T-helper 1 cell treated with Interleukin-12 subunit alpha and Interleukin-12 subunit beta and Interleukin-4 antibody, amounts not matched to agents 30 μg/mL and 1 μg/mL, for 36 hours (primary cell): Measurements from ENCODE around the gene SLC8A1.

ENCODE experiments used
- H3K27ac Mint-ChIP-seq: one replicate; pipeline ENCODE4 v1.8.0; 2021; ENCODE audit warnings: mild to moderate bottlenecking, mixed read lengths
- H3K27me3 Mint-ChIP-seq: one replicate; pipeline ENCODE4 v1.8.0; 2021; ENCODE audit warnings: low read depth, mixed read lengths
- H3K36me3 Mint-ChIP-seq: one replicate; pipeline ENCODE4 v1.8.0; 2021; ENCODE audit warnings: low read depth, mixed read lengths
- H3K4me1 Mint-ChIP-seq: one replicate; pipeline ENCODE4 v1.8.0; 2021; ENCODE audit warnings: low read depth, mixed read lengths
- H3K4me3 Mint-ChIP-seq: one replicate; pipeline ENCODE4 v1.8.0; 2021; ENCODE audit warnings: mild to moderate bottlenecking, moderate library complexity, mixed read lengths
- H3K9me3 Mint-ChIP-seq: one replicate; pipeline ENCODE4 v1.8.0; 2021; ENCODE audit warnings: mixed read lengths

Gene SLC8A1

GRCh38 chr2:40109381-40109780, 342.5 kb downstream of the SLC8A1 start:
- Mint-ChIP-seq H3K4me1 (no peaks in the 10 kb centered on the region), H3K9me3 (peaks cover 2% of the 10 kb centered on the region), H3K36me3 (no peaks in the 10 kb centered on the region), H3K27ac (no peak overlapping the region), H3K27me3 (no peaks in the 10 kb centered on the region), H3K4me3 (no peak overlapping the region)

- H3K4me1 Mint-ChIP-seq = no peaks in the 10 kb centered on the region
- H3K9me3 Mint-ChIP-seq = peaks cover 2% of the 10 kb centered on the region
- H3K4me3 Mint-ChIP-seq = no peak overlapping the region
- H3K27ac Mint-ChIP-seq = no peak overlapping the region
- H3K27me3 Mint-ChIP-seq = no peaks in the 10 kb centered on the region
- no peaks in the 10 kb centered on the region for H3K36me3 Mint-ChIP-seq
These were observed 343.0 kb downstream of the SLC8A1 start for GRCh38 chr2:40108851-40109250.

GRCh38 chr2:40106061-40106460, 345.8 kb downstream of the SLC8A1 start:
- no peak overlapping the region for H3K4me3 Mint-ChIP-seq
- H3K27me3 Mint-ChIP-seq = no peaks in the 10 kb centered on the region
- H3K27ac Mint-ChIP-seq = no peak overlapping the region
- H3K4me1 Mint-ChIP-seq = no peaks in the 10 kb centered on the region
- H3K9me3 Mint-ChIP-seq = peaks cover 2% of the 10 kb centered on the region
- H3K36me3 Mint-ChIP-seq = no peaks in the 10 kb centered on the region

- Mint-ChIP-seq H3K27ac (no peak overlapping the region), H3K4me3 (no peak overlapping the region), H3K4me1 (no peaks in the 10 kb centered on the region), H3K9me3 (peaks cover 2% of the 10 kb centered on the region), H3K36me3 (no peaks in the 10 kb centered on the region), H3K27me3 (no peaks in the 10 kb centered on the region)
These were observed 346.3 kb downstream of the SLC8A1 start for GRCh38 chr2:40105593-40105992.

- Mint-ChIP-seq H3K4me1 (no peaks in the 10 kb centered on the region), H3K27me3 (no peaks in the 10 kb centered on the region), H3K27ac (no peak overlapping the region), H3K9me3 (no peaks in the 10 kb centered on the region), H3K36me3 (no peaks in the 10 kb centered on the region), H3K4me3 (no peak overlapping the region)
These were observed 348.3 kb downstream of the SLC8A1 start for GRCh38 chr2:40103590-40103989.

- Mint-ChIP-seq H3K27ac (no peak overlapping the region), H3K4me3 (no peak overlapping the region), H3K27me3 (no peaks in the 10 kb centered on the region), H3K4me1 (no peaks in the 10 kb centered on the region), H3K9me3 (no peaks in the 10 kb centered on the region), H3K36me3 (no peaks in the 10 kb centered on the region)
These were observed 348.7 kb downstream of the SLC8A1 start for GRCh38 chr2:40103163-40103562.

- Mint-ChIP-seq H3K4me1 (no peaks in the 10 kb centered on the region), H3K9me3 (no peaks in the 10 kb centered on the region), H3K27ac (no peak overlapping the region), H3K36me3 (no peaks in the 10 kb centered on the region), H3K27me3 (no peaks in the 10 kb centered on the region), H3K4me3 (no peak overlapping the region)
These were observed 349.4 kb downstream of the SLC8A1 start for GRCh38 chr2:40102447-40102846.

- no peaks in the 10 kb centered on the region for H3K4me1 Mint-ChIP-seq
- H3K36me3 Mint-ChIP-seq = no peaks in the 10 kb centered on the region
- no peak overlapping the region for H3K27ac Mint-ChIP-seq
- no peaks in the 10 kb centered on the region for H3K9me3 Mint-ChIP-seq
- H3K27me3 Mint-ChIP-seq = no peaks in the 10 kb centered on the region
- no peak overlapping the region for H3K4me3 Mint-ChIP-seq
These were observed 350.7 kb downstream of the SLC8A1 start for GRCh38 chr2:40101131-40101575.

GRCh38 chr2:40100676-40101075, 351.2 kb downstream of the SLC8A1 start:
- Mint-ChIP-seq H3K27ac (no peak overlapping the region), H3K4me1 (no peaks in the 10 kb centered on the region)

GRCh38 chr2:40098786-40099470, 353.0 kb downstream of the SLC8A1 start:
- Mint-ChIP-seq H3K9me3 (no peaks in the 10 kb centered on the region), H3K27me3 (no peaks in the 10 kb centered on the region), H3K36me3 (no peaks in the 10 kb centered on the region), H3K27ac (no peak overlapping the region), H3K4me1 (no peaks in the 10 kb centered on the region), H3K4me3 (no peak overlapping the region)

More at GRCh38 chr2:40100676-40101075, 351.2 kb downstream of the SLC8A1 start:
- Mint-ChIP-seq H3K36me3 (no peaks in the 10 kb centered on the region), H3K4me3 (no peak overlapping the region), H3K9me3 (no peaks in the 10 kb centered on the region), H3K27me3 (no peaks in the 10 kb centered on the region)

- H3K27ac Mint-ChIP-seq = no peak overlapping the region
- H3K4me3 Mint-ChIP-seq = no peak overlapping the region
- no peaks in the 10 kb centered on the region for H3K4me1 Mint-ChIP-seq
- no peaks in the 10 kb centered on the region for H3K9me3 Mint-ChIP-seq
- H3K27me3 Mint-ChIP-seq = no peaks in the 10 kb centered on the region
- H3K36me3 Mint-ChIP-seq = no peaks in the 10 kb centered on the region
These were observed 354.1 kb downstream of the SLC8A1 start for GRCh38 chr2:40097691-40098385.

GRCh38 chr2:40096360-40096759, 355.5 kb downstream of the SLC8A1 start:
- Mint-ChIP-seq H3K27ac (no peak overlapping the region), H3K9me3 (no peaks in the 10 kb centered on the region), H3K4me1 (no peaks in the 10 kb centered on the region), H3K36me3 (no peaks in the 10 kb centered on the region), H3K4me3 (no peak overlapping the region), H3K27me3 (no peaks in the 10 kb centered on the region)

- Mint-ChIP-seq H3K27ac (no peak overlapping the region), H3K36me3 (no peaks in the 10 kb centered on the region), H3K9me3 (no peaks in the 10 kb centered on the region), H3K4me1 (no peaks in the 10 kb centered on the region), H3K4me3 (no peak overlapping the region), H3K27me3 (no peaks in the 10 kb centered on the region)
These were observed 356.9 kb downstream of the SLC8A1 start for GRCh38 chr2:40095000-40095399.

GRCh38 chr2:40094451-40094850, 357.4 kb downstream of the SLC8A1 start:
- no peaks in the 10 kb centered on the region for H3K9me3 Mint-ChIP-seq
- H3K27me3 Mint-ChIP-seq = no peaks in the 10 kb centered on the region
- no peak overlapping the region for H3K4me3 Mint-ChIP-seq
- no peak overlapping the region for H3K27ac Mint-ChIP-seq
- no peaks in the 10 kb centered on the region for H3K4me1 Mint-ChIP-seq
- no peaks in the 10 kb centered on the region for H3K36me3 Mint-ChIP-seq

GRCh38 chr2:40093021-40093675, 358.7 kb downstream of the SLC8A1 start:
- no peaks in the 10 kb centered on the region for H3K36me3 Mint-ChIP-seq
- H3K4me3 Mint-ChIP-seq = no peak overlapping the region
- H3K27ac Mint-ChIP-seq = no peak overlapping the region
- no peaks in the 10 kb centered on the region for H3K27me3 Mint-ChIP-seq
- H3K9me3 Mint-ChIP-seq = no peaks in the 10 kb centered on the region
- H3K4me1 Mint-ChIP-seq = no peaks in the 10 kb centered on the region
